Effector CD8-positive, alpha-beta T cell (primary cell): ENCODE measurements around the gene HIPK3.

Source experiments
- DNase-seq: peaks from one replicate; lab custom pipeline; 2025; lab: John Stamatoyannopoulos, UW

Gene HIPK3

GRCh38 chr11:33391893-33392251, 134.7 kb downstream of the HIPK3 start:
- DNase-seq: no peak

- DNase-seq: no peak
These were observed 137.4 kb downstream of the HIPK3 start for GRCh38 chr11:33394431-33395109.

GRCh38 chr11:33396361-33396760, 139.2 kb downstream of the HIPK3 start:
- DNase-seq: no peak

DNA sequence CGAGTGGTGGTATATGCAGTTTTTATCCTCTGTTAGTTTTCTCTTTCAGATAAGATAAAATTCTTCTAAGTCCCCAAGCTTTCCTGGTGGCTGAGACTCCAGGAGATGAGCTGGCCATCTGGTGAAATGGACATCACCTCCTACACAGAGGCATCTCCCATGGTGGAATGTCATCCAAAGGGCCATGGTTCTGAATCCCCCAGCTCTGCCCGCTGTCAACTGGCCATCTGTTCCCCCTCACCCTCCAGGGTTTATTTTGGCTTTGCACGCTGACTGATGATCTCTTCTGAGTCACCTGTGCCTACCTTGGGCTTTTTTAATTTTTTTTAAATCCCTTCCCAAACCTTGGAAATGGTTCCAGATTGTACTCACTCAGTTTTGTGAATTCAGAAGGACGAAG, 142.2 kb downstream of the HIPK3 start:
- no peak for DNase-seq

DNA sequence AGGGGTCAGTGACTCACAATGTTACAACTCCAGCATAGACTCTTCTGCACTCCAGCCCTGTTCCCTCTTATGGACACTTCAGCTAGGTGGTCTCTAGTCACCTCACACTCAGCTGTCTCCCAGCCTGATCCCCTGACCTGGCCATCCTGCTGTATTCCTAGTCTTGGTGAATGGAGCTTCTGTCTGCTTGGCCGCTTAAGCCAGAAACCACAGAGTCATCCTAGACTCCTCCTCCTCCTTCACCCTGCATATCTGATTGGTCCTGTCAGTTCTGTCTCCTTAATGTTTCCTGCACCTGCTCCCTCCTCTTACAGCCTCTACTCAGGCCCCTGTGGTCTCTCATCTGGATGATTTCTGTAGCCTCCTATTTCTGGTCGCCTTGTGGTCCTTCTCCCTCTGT, 144.9 kb downstream of the HIPK3 start:
- no peak for DNase-seq

GRCh38 chr11:33403344-33403743, 146.2 kb downstream of the HIPK3 start:
- no peak for DNase-seq

GRCh38 chr11:33405834-33406602, 148.8 kb downstream of the HIPK3 start:
- no peak for DNase-seq
